ENCODE results near the gene LDLRAD3.

DNA sequence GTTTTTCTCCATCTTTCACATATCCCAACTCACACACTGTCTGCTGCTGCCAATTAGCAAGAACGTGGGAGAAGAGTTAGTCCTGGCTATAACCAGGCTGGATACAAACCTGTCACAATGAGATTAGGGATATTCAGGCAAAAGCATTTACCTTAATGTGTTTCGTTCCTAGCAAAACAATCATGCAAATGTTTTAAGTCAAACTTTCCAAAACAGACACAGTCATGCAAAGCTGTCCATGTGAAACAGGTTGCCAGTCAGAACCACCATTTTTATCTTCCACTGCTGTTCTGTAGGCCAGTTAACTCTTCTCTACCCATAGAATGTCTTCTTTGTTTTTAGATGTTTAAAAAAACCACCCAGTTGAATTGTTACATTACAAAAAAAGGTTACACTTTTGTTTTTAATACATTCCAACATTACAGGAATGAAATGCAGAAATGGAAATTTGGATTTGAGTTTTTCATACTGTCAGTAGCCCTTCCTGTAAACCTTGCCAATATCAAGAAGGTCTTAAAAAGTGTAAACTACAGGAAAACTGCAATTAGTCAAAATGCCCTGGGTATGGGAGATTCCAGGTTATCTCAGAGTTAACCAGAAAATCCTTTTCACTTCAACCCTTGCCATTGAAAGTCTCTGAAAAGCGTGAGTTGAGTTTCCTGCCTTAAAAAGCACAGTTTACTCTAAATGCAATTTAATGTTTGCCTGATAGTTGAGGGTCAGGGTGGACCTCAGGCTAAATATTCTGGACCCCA, 34.2 kb upstream of the LDLRAD3 start:
- TF ChIP-seq ZFP30 (CRISPR knock-in tag; IDR thresholded peaks at IDR 0.05) (no peak), SNAI2 (CRISPR knock-in tag; IDR thresholded peaks at IDR 0.05) (no peak), ZC3H10 (CRISPR knock-in tag; IDR thresholded peaks at IDR 0.05) (no peak), ARNTL (CRISPR knock-in tag; IDR thresholded peaks at IDR 0.05; ENCODE audit: borderline replicate concordance, low read depth) (no peak), RARB (CRISPR knock-in tag; IDR thresholded peaks at IDR 0.05) (no peak), ZNF8 (CRISPR knock-in tag; IDR thresholded peaks at IDR 0.05) (no peak), TCF4 (CRISPR knock-in tag; IDR thresholded peaks at IDR 0.05; ENCODE audit: borderline replicate concordance) (no peak), OSR1 (CRISPR knock-in tag; IDR thresholded peaks at IDR 0.05) (no peak), PPARA (CRISPR knock-in tag; IDR thresholded peaks at IDR 0.05; ENCODE audit: borderline replicate concordance) (no peak)
- TF ChIP-seq, protein P1, sequence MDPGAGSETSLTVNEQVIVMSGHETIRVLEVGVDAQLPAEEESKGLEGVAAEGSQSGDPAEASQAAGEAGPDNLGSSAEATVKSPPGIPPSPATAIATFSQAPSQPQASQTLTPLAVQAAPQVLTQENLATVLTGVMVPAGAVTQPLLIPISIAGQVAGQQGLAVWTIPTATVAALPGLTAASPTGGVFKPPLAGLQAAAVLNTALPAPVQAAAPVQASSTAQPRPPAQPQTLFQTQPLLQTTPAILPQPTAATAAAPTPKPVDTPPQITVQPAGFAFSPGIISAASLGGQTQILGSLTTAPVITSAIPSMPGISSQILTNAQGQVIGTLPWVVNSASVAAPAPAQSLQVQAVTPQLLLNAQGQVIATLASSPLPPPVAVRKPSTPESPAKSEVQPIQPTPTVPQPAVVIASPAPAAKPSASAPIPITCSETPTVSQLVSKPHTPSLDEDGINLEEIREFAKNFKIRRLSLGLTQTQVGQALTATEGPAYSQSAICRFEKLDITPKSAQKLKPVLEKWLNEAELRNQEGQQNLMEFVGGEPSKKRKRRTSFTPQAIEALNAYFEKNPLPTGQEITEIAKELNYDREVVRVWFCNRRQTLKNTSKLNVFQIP (CRISPR knock-in tag; IDR thresholded peaks at IDR 0.05; ENCODE audit: borderline replicate concordance, low read depth), result no peak
- TF ChIP-seq, protein P2, sequence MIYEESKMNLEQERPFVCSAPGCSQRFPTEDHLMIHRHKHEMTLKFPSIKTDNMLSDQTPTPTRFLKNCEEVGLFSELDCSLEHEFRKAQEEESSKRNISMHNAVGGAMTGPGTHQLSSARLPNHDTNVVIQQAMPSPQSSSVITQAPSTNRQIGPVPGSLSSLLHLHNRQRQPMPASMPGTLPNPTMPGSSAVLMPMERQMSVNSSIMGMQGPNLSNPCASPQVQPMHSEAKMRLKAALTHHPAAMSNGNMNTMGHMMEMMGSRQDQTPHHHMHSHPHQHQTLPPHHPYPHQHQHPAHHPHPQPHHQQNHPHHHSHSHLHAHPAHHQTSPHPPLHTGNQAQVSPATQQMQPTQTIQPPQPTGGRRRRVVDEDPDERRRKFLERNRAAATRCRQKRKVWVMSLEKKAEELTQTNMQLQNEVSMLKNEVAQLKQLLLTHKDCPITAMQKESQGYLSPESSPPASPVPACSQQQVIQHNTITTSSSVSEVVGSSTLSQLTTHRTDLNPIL (CRISPR knock-in tag; IDR thresholded peaks at IDR 0.05; ENCODE audit: low read depth), result no peak
- TF ChIP-seq, protein P3, sequence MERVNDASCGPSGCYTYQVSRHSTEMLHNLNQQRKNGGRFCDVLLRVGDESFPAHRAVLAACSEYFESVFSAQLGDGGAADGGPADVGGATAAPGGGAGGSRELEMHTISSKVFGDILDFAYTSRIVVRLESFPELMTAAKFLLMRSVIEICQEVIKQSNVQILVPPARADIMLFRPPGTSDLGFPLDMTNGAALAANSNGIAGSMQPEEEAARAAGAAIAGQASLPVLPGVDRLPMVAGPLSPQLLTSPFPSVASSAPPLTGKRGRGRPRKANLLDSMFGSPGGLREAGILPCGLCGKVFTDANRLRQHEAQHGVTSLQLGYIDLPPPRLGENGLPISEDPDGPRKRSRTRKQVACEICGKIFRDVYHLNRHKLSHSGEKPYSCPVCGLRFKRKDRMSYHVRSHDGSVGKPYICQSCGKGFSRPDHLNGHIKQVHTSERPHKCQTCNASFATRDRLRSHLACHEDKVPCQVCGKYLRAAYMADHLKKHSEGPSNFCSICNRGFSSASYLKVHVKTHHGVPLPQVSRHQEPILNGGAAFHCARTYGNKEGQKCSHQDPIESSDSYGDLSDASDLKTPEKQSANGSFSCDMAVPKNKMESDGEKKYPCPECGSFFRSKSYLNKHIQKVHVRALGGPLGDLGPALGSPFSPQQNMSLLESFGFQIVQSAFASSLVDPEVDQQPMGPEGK (CRISPR knock-in tag; IDR thresholded peaks at IDR 0.05; ENCODE audit: borderline replicate concordance), result no peak
- TF ChIP-seq, protein P4, sequence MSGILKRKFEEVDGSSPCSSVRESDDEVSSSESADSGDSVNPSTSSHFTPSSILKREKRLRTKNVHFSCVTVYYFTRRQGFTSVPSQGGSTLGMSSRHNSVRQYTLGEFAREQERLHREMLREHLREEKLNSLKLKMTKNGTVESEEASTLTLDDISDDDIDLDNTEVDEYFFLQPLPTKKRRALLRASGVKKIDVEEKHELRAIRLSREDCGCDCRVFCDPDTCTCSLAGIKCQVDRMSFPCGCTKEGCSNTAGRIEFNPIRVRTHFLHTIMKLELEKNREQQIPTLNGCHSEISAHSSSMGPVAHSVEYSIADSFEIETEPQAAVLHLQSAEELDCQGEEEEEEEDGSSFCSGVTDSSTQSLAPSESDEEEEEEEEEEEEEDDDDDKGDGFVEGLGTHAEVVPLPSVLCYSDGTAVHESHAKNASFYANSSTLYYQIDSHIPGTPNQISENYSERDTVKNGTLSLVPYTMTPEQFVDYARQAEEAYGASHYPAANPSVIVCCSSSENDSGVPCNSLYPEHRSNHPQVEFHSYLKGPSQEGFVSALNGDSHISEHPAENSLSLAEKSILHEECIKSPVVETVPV (CRISPR knock-in tag; IDR thresholded peaks at IDR 0.05), result no peak

Data from SK-N-SH treated with all-trans-retinoic acid at 6 μM for 48 hours (cell line).